Upper lobe of left lung (tissue), 4 donors: ENCODE data around the gene TRIM58.

Source experiments
- EP300 ChIP-seq, 4 donors: sonication (generic); formaldehyde crosslinking; IDR thresholded peaks; one replicate each; pipeline ENCODE4 v1.5.1; 2017; ENCODE audit warnings: antibody characterized with exemption in 4 of 4, control low read depth in 2 of 4
- TF ChIP-seq, protein P1 (sequence below), 6 experiments: fragments of 450-650 bp in 4 of 6; fragments of 200-600 bp in 2 of 6; sonication (generic) in 2 of 6; IDR thresholded peaks; one replicate each; pipeline ENCODE4 v1.5.1; 2016 to 2019; ENCODE audit warnings: antibody characterized with exemption in 6 of 6

DNA sequence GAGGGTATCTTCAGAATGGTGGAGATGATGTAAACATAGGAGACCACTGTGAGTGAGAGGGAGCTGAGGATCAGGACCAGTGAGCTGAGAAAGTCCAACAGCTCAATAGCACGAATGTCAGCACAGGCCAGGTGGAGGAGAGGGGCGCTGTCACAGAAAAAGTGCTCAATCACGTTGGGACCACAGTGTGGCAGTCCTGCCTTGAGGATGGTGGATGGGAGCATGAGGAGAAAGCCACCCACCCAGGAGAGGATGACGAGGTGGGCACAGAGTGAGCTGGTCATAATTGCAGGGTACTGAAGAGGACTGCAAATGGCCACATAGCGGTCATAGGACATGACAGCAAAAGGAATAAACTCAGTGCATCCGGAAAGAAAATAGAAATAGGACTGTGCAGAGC is 23.4 kb upstream of the TRIM58 start:
- no peak for TF ChIP-seq EP300 (IDR thresholded peaks at IDR 0.05)
- TF ChIP-seq, protein P1, sequence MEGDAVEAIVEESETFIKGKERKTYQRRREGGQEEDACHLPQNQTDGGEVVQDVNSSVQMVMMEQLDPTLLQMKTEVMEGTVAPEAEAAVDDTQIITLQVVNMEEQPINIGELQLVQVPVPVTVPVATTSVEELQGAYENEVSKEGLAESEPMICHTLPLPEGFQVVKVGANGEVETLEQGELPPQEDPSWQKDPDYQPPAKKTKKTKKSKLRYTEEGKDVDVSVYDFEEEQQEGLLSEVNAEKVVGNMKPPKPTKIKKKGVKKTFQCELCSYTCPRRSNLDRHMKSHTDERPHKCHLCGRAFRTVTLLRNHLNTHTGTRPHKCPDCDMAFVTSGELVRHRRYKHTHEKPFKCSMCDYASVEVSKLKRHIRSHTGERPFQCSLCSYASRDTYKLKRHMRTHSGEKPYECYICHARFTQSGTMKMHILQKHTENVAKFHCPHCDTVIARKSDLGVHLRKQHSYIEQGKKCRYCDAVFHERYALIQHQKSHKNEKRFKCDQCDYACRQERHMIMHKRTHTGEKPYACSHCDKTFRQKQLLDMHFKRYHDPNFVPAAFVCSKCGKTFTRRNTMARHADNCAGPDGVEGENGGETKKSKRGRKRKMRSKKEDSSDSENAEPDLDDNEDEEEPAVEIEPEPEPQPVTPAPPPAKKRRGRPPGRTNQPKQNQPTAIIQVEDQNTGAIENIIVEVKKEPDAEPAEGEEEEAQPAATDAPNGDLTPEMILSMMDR (IDR thresholded peaks at IDR 0.05): no peak
